Activated T-cell treated with anti-CD3 and anti-CD28 coated beads, Interleukin-2, amount 50 U/mL, for 1 hour (primary cell): ENCODE results near the gene TMEM9.

ENCODE experiments used
- DNase-seq: peaks from one replicate; pipeline ENCODE4 v3.0.0-alpha.2; 2020

The TMEM9 gene

GRCh38 chr1:201100169-201100930 is 53.9 kb downstream of the TMEM9 start:
- no peak for DNase-seq

- DNase-seq, result no peak
These were observed 55.1 kb downstream of the TMEM9 start for GRCh38 chr1:201098992-201099677.

GRCh38 chr1:201096977-201097856 is 57.1 kb downstream of the TMEM9 start:
- DNase-seq, result no peak

GRCh38 chr1:201096041-201096461 is 58.2 kb downstream of the TMEM9 start:
- no peak for DNase-seq

GRCh38 chr1:201095581-201095980 is 58.7 kb downstream of the TMEM9 start:
- DNase-seq, result no peak

- no peak for DNase-seq
These were observed 59.4 kb downstream of the TMEM9 start for GRCh38 chr1:201094832-201095231.

GRCh38 chr1:201093962-201094361 is 60.3 kb downstream of the TMEM9 start:
- no peak for DNase-seq

GRCh38 chr1:201093561-201093960 is 60.7 kb downstream of the TMEM9 start:
- no peak for DNase-seq

GRCh38 chr1:201092738-201093137 is 61.5 kb downstream of the TMEM9 start:
- DNase-seq, result no peak

GRCh38 chr1:201091256-201091655 is 63.0 kb downstream of the TMEM9 start:
- DNase-seq, result no peak

GRCh38 chr1:201090541-201090940 is 63.7 kb downstream of the TMEM9 start:
- DNase-seq, result no peak

GRCh38 chr1:201089596-201089995 is 64.7 kb downstream of the TMEM9 start:
- no peak for DNase-seq

GRCh38 chr1:201088901-201089525 is 65.3 kb downstream of the TMEM9 start:
- DNase-seq, result no peak

- no peak for DNase-seq
These were observed 65.9 kb downstream of the TMEM9 start for GRCh38 chr1:201088395-201088794.

- DNase-seq, result peak; percentile 45
These were observed 68.2 kb downstream of the TMEM9 start for GRCh38 chr1:201085902-201086735.
